ENCODE data around the gene FN3K. TPM values are rescaled to one million over a fixed set of nuclear protein-coding genes. Genes with fewer than 3 reads are reported as not detected.

FN3K gene
- total RNA-seq, 4 donors from 2014 or later, result 3.4 to 22.7 (median 6.5) TPM

GRCh38 chr17:82745524-82745923 is 10.1 kb downstream of the FN3K start:
- Histone ChIP-seq H3K27ac (replicated peaks in 1 of 4) (no peak overlapping the region), H3K4me1 (no peaks in the 10 kb centered on the region), H3K36me3 (peaks cover 29 to 43% (median 36%) of the 10 kb centered on the region in 4 donors), H3K27me3 (no peaks in the 10 kb centered on the region), H3K4me3 (no peak overlapping the region), H3K9me3 (peaks cover 0 to 11% (median 2%) of the 10 kb centered on the region in 4 donors)
- 88% methylated on average over 8 of the region's 8 CpGs for WGBS
- TF ChIP-seq, protein P1, sequence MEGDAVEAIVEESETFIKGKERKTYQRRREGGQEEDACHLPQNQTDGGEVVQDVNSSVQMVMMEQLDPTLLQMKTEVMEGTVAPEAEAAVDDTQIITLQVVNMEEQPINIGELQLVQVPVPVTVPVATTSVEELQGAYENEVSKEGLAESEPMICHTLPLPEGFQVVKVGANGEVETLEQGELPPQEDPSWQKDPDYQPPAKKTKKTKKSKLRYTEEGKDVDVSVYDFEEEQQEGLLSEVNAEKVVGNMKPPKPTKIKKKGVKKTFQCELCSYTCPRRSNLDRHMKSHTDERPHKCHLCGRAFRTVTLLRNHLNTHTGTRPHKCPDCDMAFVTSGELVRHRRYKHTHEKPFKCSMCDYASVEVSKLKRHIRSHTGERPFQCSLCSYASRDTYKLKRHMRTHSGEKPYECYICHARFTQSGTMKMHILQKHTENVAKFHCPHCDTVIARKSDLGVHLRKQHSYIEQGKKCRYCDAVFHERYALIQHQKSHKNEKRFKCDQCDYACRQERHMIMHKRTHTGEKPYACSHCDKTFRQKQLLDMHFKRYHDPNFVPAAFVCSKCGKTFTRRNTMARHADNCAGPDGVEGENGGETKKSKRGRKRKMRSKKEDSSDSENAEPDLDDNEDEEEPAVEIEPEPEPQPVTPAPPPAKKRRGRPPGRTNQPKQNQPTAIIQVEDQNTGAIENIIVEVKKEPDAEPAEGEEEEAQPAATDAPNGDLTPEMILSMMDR (IDR thresholded peaks at IDR 0.05), result no peak
- TF ChIP-seq EP300 (IDR thresholded peaks at IDR 0.05) (no peak), POLR2AphosphoS5 (IDR thresholded peaks at IDR 0.05) (no peak), POLR2A (IDR thresholded peaks at IDR 0.05; ENCODE audit: low read depth) (no peak)
- no peak for DNase-seq (ENCODE audit: extremely low spot score)
- intact Hi-C loops (cut with DNase I), result no loop called here

- Histone ChIP-seq H3K27ac (replicated peaks in 1 of 4) (no peak overlapping the region), H3K4me1 (peaks cover 12 to 19% (median 16%) of the 10 kb centered on the region in 4 donors), H3K4me3 (no peak overlapping the region), H3K9me3 (peaks cover 0 to 3% (median 0%) of the 10 kb centered on the region in 4 donors), H3K36me3 (peaks cover 0 to 11% (median 4%) of the 10 kb centered on the region in 4 donors), H3K27me3 (peaks cover 0 to 4% (median 0%) of the 10 kb centered on the region in 4 donors)
- 98% methylated on average over 14 of the region's 16 CpGs for WGBS
- DNase-seq (ENCODE audit: extremely low spot score), result no peak
- TF ChIP-seq EP300 (IDR thresholded peaks at IDR 0.05) (no peak), POLR2A (IDR thresholded peaks at IDR 0.05; ENCODE audit: low read depth) (no peak), POLR2AphosphoS5 (IDR thresholded peaks at IDR 0.05) (no peak)
- TF ChIP-seq, protein P1 (IDR thresholded peaks at IDR 0.05), result no peak
- intact Hi-C loops (cut with DNase I), result no loop called here
These were observed 13.3 kb downstream of the FN3K start for GRCh38 chr17:82748756-82749155.

DNA sequence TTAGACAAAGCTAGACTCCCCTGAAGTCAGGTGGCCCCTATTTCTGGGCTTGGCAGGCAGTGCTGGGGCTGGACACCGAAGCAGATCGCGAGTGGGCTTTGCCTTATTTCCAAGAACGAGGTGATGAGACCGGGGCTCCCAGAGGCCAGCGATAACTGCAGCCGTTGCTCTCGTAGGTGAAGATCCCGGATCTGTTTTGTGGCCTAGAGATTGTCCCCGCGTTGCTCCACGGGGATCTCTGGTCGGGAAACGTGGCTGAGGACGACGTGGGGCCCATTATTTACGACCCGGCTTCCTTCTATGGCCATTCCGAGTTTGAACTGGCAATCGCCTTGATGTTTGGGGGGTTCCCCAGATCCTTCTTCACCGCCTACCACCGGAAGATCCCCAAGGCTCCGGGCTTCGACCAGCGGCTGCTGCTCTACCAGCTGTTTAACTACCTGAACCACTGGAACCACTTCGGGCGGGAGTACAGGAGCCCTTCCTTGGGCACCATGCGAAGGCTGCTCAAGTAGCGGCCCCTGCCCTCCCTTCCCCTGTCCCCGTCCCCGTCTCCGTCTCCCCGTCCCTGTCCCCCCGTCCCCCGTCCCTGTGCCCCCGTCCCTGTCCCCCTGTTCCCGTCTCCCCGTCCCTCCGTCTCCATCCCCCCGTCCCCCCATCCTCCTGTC is 15.0 kb downstream of the FN3K start:
- peaks cover 0 to 4% (median 0%) of the 10 kb centered on the region in 4 donors for H3K27me3 ChIP-seq
- peaks cover 0 to 6% (median 0%) of the 10 kb centered on the region in 4 donors for H3K36me3 ChIP-seq
- peaks cover 0 to 3% (median 0%) of the 10 kb centered on the region in 4 donors for H3K9me3 ChIP-seq
- no peak for DNase-seq (ENCODE audit: extremely low spot score)
- TF ChIP-seq POLR2AphosphoS5 (IDR thresholded peaks at IDR 0.05) (no peak), POLR2A (IDR thresholded peaks at IDR 0.05; ENCODE audit: low read depth) (no peak), EP300 (IDR thresholded peaks at IDR 0.05) (no peak)
- TF ChIP-seq, protein P1 (IDR thresholded peaks at IDR 0.05), result no peak
- peaks cover 12 to 29% (median 21%) of the 10 kb centered on the region in 4 donors for H3K4me1 ChIP-seq
- peak overlapping the region in 3 of 4 donors; percentile 10 to 49 (median 40) for H3K27ac ChIP-seq (replicated peaks in 1 of 4)
- intact Hi-C loops (cut with DNase I), result loop anchor here (5.0 kb wide), 1 partner anchor 98 kb away; no protein-coding TSS in a partner anchor
- H3K4me3 ChIP-seq, result no peak overlapping the region
- whole genome bisulfite sequencing, result 76% methylated on average over 38 of the region's 40 CpGs

GRCh38 chr17:82751171-82751570 is 15.8 kb downstream of the FN3K start:
- WGBS, result no CpG with 5 or more reads among the region's 56 CpGs
- Histone ChIP-seq H3K27ac (replicated peaks in 1 of 4) (peak overlapping the region; percentile 90 to 93 (median 92)), H3K9me3 (peaks cover 0 to 3% (median 0%) of the 10 kb centered on the region in 4 donors), H3K27me3 (peaks cover 0 to 4% (median 0%) of the 10 kb centered on the region in 4 donors), H3K36me3 (peaks cover 0 to 6% (median 2%) of the 10 kb centered on the region in 4 donors), H3K4me1 (peaks cover 12 to 29% (median 21%) of the 10 kb centered on the region in 4 donors), H3K4me3 (peak overlapping the region; percentile 93 to 96 (median 94))
- TF ChIP-seq POLR2AphosphoS5 (IDR thresholded peaks at IDR 0.05) (peak in 1 of 2 donors; percentile 7), POLR2A (IDR thresholded peaks at IDR 0.05; ENCODE audit: low read depth) (no peak), EP300 (IDR thresholded peaks at IDR 0.05) (no peak)
- TF ChIP-seq, protein P1 (IDR thresholded peaks at IDR 0.05), result peak in 2 of 3 experiments; percentile 6 to 11
- intact Hi-C loops (cut with DNase I), result loop anchor here (5.0 kb wide), 1 partner anchor 99 kb away; no protein-coding TSS in a partner anchor
- DNase-seq (ENCODE audit: extremely low spot score), result no peak

All from esophagus muscularis mucosa (tissue), 4 donors.